HG03457 (cell line): ENCODE measurements around the gene ALPI.

Source experiments
- ATAC-seq: cut with Tn5 transposase; IDR thresholded peaks from one replicate; pipeline ENCODE4 v1.9.1; 2021; ENCODE audit warnings: moderate number of reproducible peaks; ENCODE audit not compliant: unreplicated experiment

The ALPI gene

GRCh38 chr2:232458661-232459418 is 2.9 kb downstream of the ALPI start:
- no peak for ATAC-seq

GRCh38 chr2:232459419-232460035 is 3.6 kb downstream of the ALPI start:
- no peak for ATAC-seq

DNA sequence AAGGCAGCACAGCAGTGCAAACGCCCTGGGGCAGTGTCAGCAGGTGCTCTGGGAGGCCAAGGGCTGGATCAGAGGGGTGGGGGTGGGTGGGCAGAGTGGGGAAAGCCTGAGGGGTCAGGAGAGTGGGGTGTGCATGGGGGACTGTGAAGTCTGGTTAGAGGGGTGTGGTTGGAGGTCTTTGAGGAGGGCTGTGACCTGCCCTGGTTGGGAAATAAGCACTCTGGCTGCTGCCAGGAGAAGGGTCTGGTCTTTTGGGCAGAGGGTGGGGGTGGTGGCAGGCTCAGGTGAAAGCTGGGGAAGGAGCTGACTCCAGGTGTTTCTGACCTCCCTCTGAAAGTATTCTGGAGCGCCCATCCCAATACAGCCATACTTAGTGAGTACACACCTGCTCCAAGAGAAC is 4.2 kb downstream of the ALPI start:
- no peak for ATAC-seq

GRCh38 chr2:232463701-232464543 is 8.0 kb downstream of the ALPI start:
- no peak for ATAC-seq

GRCh38 chr2:232464544-232464885 is 8.6 kb downstream of the ALPI start:
- no peak for ATAC-seq

- no peak for ATAC-seq
These were observed 9.1 kb downstream of the ALPI start for GRCh38 chr2:232465061-232465460.

GRCh38 chr2:232466221-232466620 is 10.3 kb downstream of the ALPI start:
- ATAC-seq: no peak

DNA sequence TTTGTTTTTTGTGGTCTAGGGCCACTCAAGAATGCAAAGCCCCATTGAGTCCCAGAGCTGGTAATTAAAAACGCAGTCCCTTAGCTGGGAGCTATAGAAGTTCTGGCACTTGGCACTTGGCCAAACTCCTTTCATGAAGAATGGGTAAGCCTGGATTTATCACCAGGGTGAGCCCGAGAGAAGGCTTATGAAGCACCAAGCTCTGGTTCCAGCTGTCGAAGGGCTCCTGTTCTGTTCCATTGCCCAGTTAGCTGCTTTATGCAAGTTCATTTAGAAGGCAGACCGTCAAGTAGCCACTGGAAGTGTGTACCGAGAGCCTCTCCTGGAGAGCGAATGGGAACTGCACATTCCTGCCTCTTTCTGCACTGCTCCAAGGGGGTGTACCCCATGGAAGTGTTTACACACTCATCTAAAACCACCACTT is 17.5 kb downstream of the ALPI start:
- ATAC-seq: no peak

- no peak for ATAC-seq
These were observed 20.1 kb downstream of the ALPI start for GRCh38 chr2:232476045-232476444.

GRCh38 chr2:232476791-232477190 is 20.8 kb downstream of the ALPI start:
- no peak for ATAC-seq

GRCh38 chr2:232477751-232478510 is 22.0 kb downstream of the ALPI start:
- ATAC-seq: no peak

DNA sequence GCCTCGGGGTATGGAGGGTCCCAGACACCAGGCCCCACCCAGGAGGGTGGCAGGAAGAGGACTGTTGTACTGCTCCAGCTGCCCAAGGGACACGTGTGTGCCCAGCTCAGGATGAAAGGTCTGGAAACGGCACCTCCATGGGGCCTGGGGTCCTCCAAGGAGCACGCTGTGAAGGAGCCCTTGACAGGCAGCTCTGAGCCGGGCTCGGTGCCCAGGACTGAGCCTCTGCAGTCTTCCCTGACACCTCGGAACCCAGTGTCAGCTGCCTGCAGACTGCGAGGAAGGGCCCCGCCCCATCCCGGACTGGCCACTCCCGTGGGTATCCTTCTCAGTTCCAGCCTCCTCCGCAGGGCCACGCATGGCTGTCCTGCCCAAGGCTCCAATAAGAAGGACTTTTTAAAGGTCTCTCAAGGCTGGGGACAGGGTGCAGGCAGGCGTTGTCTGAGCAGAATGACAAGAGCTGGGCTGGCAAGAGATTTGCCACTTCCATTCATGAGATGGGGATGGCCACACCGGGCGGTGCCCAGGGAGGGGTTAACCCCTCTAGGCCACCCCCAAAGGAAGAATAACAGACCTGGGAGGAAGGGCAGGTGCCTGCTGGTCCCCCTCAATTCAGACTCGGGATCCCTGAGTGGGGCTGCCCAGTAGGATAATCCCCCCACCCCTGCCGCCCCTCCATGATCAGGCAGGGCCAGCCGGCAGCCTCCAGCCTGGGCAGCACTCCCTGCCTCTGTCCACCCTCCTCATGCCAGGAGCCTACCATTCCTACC is 22.8 kb downstream of the ALPI start:
- no peak for ATAC-seq

DNA sequence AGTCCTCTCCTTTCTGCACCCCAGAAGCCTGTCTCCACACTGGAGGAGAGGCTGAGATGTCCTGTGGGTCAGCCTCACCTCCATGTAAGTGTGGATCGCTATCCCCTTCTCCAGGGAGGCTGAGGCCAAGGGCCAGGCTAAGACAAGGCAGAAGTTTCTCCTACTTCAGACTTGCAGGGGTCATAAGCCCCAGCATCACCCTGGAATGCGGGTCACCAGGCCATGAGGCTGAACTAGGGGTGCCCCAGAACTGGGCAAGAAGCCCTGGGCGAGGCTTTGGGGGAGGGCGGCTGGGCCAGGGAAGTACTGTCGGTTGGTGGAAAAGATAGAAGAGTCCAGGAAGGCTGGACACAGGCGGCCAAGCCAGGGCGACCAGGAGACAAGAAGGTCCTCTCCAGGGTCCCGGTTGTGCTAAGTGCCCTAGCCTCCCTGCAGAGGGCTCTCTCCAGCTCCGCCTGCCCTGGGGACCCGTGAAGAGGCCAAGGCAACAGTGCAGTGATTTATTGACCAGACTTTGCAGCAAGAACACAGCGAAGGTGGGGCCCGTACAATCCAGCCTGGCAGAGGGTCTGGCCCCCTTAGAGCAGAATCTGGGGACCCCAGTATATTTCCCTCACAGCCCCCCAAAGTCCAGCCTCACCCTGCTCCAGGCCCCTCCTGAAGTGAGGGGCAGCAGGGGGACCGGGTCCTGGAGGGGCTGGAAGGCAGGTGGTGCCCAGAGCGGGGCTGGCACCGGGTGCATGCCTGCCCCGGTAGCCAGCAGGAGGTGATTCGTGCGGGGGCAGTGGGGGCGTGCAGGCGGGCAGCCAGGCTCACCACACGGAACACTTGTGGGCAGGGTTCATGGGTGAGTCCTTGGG is 23.6 kb downstream of the ALPI start:
- ATAC-seq: no peak

GRCh38 chr2:232480201-232481190 is 24.5 kb downstream of the ALPI start:
- ATAC-seq: no peak

- ATAC-seq: no peak
These were observed 25.6 kb downstream of the ALPI start for GRCh38 chr2:232481322-232482140.

- ATAC-seq: no peak
These were observed 26.6 kb downstream of the ALPI start for GRCh38 chr2:232482301-232483238.
